T-helper 2 cell (primary cell): ENCODE data around the gene RSBN1L.
"Not testable (repeated sequence)": the region's sequence is repeated elsewhere in the genome, so short reads cannot be mapped to it uniquely, and the experiment has no call there.

ENCODE experiments used
- DNase-seq, 5 experiments: peaks; one replicate each; pipeline versions ENCODE4 v3.0.0 to v3.0.0-alpha.2; 2012 to 2022

RSBN1L gene

DNA sequence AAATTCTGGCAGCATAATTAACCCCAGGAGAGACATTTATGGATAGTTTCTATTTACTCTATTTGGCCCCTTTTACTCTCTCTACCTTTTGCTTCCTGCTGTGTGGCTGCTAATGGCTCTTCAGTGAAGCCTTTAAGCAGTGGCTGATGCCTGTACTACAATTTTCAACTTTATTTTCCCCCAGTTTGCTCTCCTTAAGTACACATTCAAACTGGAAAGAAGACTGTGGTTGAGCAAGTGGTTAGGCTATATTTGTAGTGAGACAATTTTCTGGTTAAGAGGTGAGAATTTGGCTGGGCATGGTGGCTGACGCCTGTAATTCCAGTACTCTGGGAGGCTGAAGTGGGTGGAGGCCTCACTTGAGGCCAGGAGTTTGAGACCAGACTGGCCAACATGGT is 8.5 kb upstream of the RSBN1L start:
- peak in 1 of 5 experiments; percentile 58 for DNase-seq

GRCh38 chr7:77690289-77690688 is 6.0 kb upstream of the RSBN1L start:
- no peak for DNase-seq

GRCh38 chr7:77691892-77692491 is 4.3 kb upstream of the RSBN1L start:
- DNase-seq = no peak

DNA sequence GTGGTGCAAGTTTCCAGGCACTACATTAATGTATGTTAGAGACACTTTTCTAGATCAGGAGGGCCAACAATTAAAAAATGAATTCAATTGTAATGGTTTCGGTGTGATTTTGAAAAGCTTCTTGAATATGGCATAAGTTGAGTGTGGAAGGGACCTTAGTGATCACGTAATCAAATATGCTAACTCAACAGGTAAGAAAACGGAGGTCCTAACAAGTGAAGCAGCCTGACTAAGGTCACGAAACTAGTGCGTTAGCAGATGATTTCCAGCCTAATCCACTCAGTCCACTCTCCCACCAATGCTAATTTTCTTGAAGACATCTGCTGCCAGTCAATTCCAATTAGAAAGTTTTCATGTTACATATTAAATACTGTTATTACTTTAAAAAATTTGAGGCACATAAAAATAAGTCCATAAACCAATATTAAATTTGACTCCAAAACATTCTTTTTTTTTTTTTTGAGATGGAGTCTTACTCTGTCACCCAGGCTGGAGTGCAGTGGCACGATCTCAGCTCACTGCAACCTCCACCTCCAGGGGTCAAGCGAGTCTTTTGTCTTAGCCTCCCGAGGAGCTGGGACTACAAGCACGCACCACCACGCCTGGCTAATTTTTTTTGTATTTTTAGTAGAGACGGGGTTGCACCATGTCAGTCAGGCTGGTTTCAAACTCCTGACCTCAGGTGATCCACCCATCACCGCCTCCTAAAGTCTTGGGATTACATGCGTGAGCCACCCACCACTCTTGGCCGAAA is 2.3 kb upstream of the RSBN1L start:
- DNase-seq = no peak

- peak in 4 of 5 experiments; percentile 24 to 74 (median 49) for DNase-seq
Measured at GRCh38 chr7:77696643-77697534, 630 bp downstream of the RSBN1L start.

DNA sequence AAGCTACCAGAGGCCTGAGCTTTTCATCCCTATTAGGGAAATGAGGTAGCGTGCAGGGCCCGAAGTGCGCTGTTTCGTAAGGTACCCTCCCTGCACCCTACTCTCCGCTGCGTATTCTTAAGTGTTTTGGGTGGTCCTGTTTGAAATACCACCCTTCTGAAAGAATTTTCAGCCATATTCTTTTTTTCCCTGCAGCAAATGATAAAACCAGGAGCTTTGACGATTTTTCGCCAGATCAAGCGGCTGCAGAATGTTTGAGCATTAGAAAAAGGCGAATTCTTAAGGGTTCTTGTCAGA is 1.2 kb downstream of the RSBN1L start:
- DNase-seq = peak in 1 of 5 experiments; percentile 39

DNA sequence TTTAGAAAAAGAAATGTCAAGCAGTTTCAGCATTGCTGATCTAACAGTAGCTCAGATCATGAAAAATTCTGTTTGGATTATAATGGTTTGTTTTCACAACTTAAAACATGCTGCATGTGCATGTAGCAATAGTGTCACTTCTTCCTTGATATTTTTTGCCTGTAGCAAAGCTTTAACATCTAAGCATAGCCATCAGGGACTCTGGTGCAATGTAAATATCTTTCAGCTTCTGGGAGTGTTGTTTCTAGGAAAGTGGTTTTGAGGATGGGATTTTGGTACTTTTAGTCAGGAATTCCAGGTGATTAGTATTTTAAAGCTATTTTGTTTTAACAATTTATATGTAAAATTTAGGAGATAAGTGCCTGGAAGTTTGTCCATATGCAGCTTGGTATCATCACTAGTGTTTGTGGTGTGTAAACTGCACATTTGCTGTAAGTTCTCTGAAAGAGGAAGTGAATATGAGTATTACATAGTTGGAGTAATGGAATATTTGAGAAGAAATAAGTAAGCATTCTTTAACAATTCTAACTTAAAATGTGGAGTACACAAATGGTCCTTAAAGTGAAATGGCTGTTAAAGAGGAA is 1.9 kb downstream of the RSBN1L start:
- no peak for DNase-seq

DNA sequence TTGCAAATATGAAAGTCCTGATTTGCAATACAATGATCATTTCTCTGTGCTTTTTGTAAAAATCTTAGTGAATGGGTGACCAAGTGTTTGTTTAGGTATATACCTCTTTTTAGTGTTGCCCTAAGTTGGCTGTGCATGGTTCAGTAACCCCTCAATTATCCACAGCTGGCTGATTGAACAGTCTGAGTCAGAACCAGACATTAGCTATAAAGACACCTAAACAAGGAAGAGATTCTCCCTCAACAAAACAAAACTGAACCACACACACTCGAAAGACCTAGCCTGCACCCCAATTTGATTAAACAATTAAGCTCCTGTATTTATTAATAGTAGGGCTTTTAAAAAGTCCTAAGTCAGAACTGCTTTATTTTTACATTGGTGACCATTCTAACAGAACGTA is 2.8 kb downstream of the RSBN1L start:
- DNase-seq = peak in 1 of 5 experiments; percentile 45

- no peak for DNase-seq
Measured at GRCh38 chr7:77702513-77702912, 6.3 kb downstream of the RSBN1L start.

GRCh38 chr7:77702968-77703472 is 6.8 kb downstream of the RSBN1L start:
- no peak for DNase-seq

DNA sequence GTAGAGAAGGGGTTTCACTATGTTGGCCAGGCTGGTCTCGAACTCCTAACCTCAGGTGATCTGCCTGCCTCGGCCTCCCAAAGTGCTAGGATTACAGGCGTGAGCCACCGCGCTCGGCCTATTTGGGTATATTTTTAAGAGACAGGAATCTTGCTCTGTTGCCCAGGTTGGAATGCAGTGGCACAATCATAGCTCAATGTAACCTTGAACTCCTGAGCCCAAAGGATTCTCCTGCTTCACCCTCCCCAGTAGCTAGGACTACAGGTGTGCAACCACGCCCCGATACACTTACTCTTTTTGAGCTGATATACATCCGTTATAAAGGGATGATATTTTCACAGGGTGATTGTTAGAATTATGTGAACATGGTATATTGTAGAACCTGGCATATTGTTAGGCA is 7.4 kb downstream of the RSBN1L start:
- not testable (repeated sequence) for DNase-seq

- no peak for DNase-seq
Measured at GRCh38 chr7:77707504-77707992, 11.3 kb downstream of the RSBN1L start.

DNA sequence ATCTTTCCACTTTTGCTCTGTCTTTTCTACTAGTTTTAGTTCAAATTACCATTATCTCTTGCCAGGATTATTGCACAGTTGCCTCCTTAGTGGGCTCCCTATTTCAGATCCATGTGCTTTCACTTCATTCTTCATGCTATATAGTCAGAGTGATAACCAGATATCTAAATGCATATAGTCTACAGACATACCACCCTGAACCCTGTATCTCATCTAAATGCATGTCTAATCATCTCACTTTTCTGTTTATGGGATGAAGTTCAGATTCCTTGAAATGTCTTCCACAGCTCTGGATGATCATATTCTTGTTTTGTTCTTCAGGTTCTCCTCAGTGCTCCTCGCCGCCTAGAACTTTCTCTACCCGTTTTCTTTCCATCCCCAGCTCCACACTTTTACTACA is 13.8 kb downstream of the RSBN1L start:
- no peak for DNase-seq

DNA sequence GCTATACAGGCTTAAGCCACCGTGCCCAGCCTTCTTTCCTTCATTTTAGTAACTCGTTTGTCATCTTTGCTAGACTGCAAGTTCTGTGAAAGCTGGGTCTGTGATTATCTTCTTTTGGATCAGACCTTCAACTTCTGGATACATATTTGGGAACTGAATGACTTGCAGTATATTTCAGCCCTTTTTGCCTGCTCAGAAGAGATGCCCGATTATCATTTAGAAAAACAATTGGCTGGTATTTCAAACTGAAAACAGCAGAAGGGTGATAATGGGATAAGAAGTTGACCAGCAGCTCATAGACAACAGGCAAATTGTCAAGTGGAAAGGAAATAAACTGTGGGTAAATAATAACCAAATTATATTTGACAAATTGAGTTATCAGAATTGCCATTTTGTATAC is 14.6 kb downstream of the RSBN1L start:
- DNase-seq = no peak

GRCh38 chr7:77714195-77714594 is 17.9 kb downstream of the RSBN1L start:
- peak in 1 of 5 experiments; percentile 60 for DNase-seq

- peak in 1 of 5 experiments; percentile 41 for DNase-seq
Measured at GRCh38 chr7:77714931-77715330, 18.7 kb downstream of the RSBN1L start.

DNA sequence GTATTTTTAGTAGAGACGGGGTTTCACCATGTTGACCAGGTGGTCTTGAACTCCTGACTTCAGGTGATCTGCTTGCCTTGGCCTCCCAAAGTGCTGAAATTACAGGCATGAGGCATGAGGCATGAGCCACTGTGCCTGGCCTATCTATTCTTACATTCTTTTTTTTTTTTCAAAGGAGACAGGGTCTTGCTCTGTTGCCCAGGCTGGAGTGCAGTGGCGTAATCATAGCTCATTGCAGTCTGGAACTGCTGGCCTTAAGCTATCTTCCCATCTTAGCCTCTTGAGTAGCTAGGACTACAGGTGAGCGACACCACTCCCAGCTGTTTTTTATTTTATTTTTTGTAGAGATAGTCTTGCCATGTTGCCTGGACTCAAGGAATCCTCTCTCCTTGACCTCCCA is 20.5 kb downstream of the RSBN1L start:
- DNase-seq = no peak

- DNase-seq = not testable (repeated sequence)
Measured at GRCh38 chr7:77717566-77717965, 21.3 kb downstream of the RSBN1L start.

DNA sequence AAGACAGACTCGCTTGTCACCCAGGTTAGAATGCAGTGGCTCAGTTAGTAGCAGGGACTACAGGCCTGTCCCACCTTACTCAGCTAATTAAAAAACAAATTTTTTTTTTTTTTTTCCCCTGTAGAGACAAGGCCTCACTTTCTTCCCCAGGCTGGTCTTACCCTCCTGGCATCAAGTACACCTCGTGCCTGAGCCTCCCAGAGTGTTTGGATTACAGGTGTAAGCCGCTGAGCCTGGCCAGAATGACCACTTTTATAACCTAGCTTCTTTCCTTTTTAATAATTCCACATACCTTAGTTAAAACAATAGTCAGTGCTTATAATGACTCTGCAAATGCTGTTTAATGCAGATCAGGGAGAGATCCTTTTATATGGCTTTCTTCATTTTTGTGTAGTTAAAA is 31.3 kb downstream of the RSBN1L start:
- no peak for DNase-seq

DNA sequence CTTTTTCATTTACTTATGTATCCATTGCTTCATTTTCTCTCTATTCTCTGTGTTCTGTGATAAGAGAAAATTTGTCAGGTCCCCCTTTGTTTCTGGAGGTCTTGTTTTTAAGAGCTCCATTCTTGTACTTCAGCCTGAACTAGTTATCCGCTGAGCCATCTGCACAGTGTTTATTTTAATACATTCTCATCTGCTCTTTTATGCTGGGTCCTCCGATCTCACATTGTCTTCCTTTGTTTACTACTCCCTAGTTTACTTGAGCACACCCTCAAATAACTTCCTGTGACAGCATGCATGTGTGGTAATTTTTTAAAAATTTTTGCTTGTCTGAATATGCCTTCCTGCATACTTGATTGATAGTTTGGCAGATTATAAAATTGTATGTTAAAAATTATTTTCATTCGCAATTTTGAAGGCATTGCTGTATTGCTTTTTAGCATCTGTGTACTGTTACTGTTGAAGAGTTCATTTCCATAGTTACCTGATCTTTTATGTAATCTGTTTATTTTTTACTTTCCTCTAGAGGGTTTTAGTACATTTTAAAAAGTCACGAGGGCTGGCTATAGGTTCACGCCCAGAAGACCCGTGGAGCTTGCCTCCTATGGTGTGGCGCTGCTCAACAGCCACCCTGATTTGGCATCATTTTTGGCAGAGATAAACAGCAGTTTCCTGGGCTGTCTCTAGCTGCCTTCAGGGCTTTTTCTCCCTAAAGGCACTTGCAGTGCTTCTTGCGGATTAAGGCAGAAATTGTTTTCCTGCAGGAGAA is 31.9 kb downstream of the RSBN1L start:
- peak in 1 of 5 experiments; percentile 21 for DNase-seq

GRCh38 chr7:77729574-77730348 is 33.5 kb downstream of the RSBN1L start:
- DNase-seq = no peak
